ENCODE data around the gene MAGI1.

MAGI1 gene

GRCh38 chr3:65975032-65975431 is 63.7 kb downstream of the MAGI1 start:
- DNase-seq (ENCODE audit: low read depth in 1 of 2, low spot score in 1 of 2): no peak

GRCh38 chr3:65974509-65974908 is 64.2 kb downstream of the MAGI1 start:
- DNase-seq (ENCODE audit: low read depth in 1 of 2, low spot score in 1 of 2): no peak

GRCh38 chr3:65972765-65973164 is 66.0 kb downstream of the MAGI1 start:
- DNase-seq (ENCODE audit: low read depth in 1 of 2, low spot score in 1 of 2): no peak

- no peak for DNase-seq (ENCODE audit: low read depth in 1 of 2, low spot score in 1 of 2)
These were observed 67.1 kb downstream of the MAGI1 start for GRCh38 chr3:65971293-65972252.

- no peak for DNase-seq (ENCODE audit: low read depth in 1 of 2, low spot score in 1 of 2)
These were observed 69.7 kb downstream of the MAGI1 start for GRCh38 chr3:65968996-65969395.

- DNase-seq (ENCODE audit: low read depth in 1 of 2, low spot score in 1 of 2): no peak
These were observed 71.3 kb downstream of the MAGI1 start for GRCh38 chr3:65967451-65967850.

GRCh38 chr3:65964838-65965237 is 73.9 kb downstream of the MAGI1 start:
- DNase-seq (ENCODE audit: low read depth in 1 of 2, low spot score in 1 of 2): no peak

GRCh38 chr3:65963787-65964677 is 74.7 kb downstream of the MAGI1 start:
- DNase-seq (ENCODE audit: low read depth in 1 of 2, low spot score in 1 of 2): peak in 1 of 2 donors; percentile 3

GRCh38 chr3:65961733-65962132 is 77.0 kb downstream of the MAGI1 start:
- no peak for DNase-seq (ENCODE audit: low read depth in 1 of 2, low spot score in 1 of 2)

- DNase-seq (ENCODE audit: low read depth in 1 of 2, low spot score in 1 of 2): no peak
These were observed 77.6 kb downstream of the MAGI1 start for GRCh38 chr3:65961128-65961527.

GRCh38 chr3:65960087-65960486 is 78.6 kb downstream of the MAGI1 start:
- DNase-seq (ENCODE audit: low read depth in 1 of 2, low spot score in 1 of 2): no peak

- DNase-seq (ENCODE audit: low read depth in 1 of 2, low spot score in 1 of 2): no peak
These were observed 80.5 kb downstream of the MAGI1 start for GRCh38 chr3:65958216-65958615.

- DNase-seq (ENCODE audit: low read depth in 1 of 2, low spot score in 1 of 2): no peak
These were observed 82.8 kb downstream of the MAGI1 start for GRCh38 chr3:65955792-65956477.

GRCh38 chr3:65953881-65954733 is 84.6 kb downstream of the MAGI1 start:
- no peak for DNase-seq (ENCODE audit: low read depth in 1 of 2, low spot score in 1 of 2)

- DNase-seq (ENCODE audit: low read depth in 1 of 2, low spot score in 1 of 2): no peak
These were observed 85.4 kb downstream of the MAGI1 start for GRCh38 chr3:65953301-65953812.

- no peak for DNase-seq (ENCODE audit: low read depth in 1 of 2, low spot score in 1 of 2)
These were observed 85.9 kb downstream of the MAGI1 start for GRCh38 chr3:65952842-65953241.

GRCh38 chr3:65951836-65952505 is 86.7 kb downstream of the MAGI1 start:
- no peak for DNase-seq (ENCODE audit: low read depth in 1 of 2, low spot score in 1 of 2)

GRCh38 chr3:65950340-65951326 is 88.1 kb downstream of the MAGI1 start:
- DNase-seq (ENCODE audit: low read depth in 1 of 2, low spot score in 1 of 2): no peak
